Measurements from ENCODE around the gene HSPG2. TPM values are rescaled to one million over a fixed set of nuclear protein-coding genes. Genes with fewer than 3 reads are reported as not detected.

HSPG2 gene
- total and polyA plus RNA-seq, 11 donors, result 164 to 608 (median 304) TPM

GRCh38 chr1:21845646-21846641, 91.2 kb downstream of the HSPG2 start:
- intact Hi-C loops (cut with DNase I), result no loop called here
- no peaks in the 10 kb centered on the region for H3K4me1 ChIP-seq
- peaks cover 8 to 100% (median 99%) of the 10 kb centered on the region in 9 donors for H3K36me3 ChIP-seq
- H3K27me3 ChIP-seq, result no peaks in the 10 kb centered on the region
- H3K27ac ChIP-seq, result no peak overlapping the region
- WGBS, 4 donors, result 90 to 93% (median 92%) methylated on average over 25 to 33 of the region's 33 CpGs
- ATAC-seq (no peak), DNase-seq (peak in 2 of 5 donors; percentile 16 to 40)
- no peak for TF ChIP-seq CTCF (IDR thresholded peaks at IDR 0.05)
- no peak for TF ChIP-seq POLR2A (IDR thresholded peaks at IDR 0.05)
- H3K9me3 ChIP-seq, result no peaks in the 10 kb centered on the region
- no peak overlapping the region for H3K4me3 ChIP-seq

DNA sequence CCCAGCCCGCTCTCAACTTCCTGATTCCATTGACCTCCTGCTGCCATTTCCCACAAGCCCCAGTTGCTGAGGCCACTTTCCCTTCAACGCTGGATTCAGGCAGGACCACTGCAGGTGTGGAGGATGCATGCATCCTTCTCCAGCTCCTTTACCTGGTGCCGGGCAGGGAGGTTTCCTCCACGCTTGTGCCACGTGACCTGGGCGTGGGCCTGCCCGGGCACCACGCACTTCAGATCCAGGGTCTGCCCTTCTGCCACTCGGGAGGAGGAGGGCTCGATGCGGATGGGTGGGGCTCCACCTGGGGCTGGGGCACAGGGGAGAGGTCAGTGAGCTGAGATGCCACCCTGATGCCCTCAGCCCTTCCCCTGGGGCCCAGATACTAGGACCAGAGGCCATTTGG, 93.1 kb downstream of the HSPG2 start:
- intact Hi-C loops (cut with DNase I), result no loop called here
- Histone ChIP-seq H3K27me3 (no peaks in the 10 kb centered on the region), H3K36me3 (peaks cover 5 to 100% (median 99%) of the 10 kb centered on the region in 9 donors), H3K4me1 (no peaks in the 10 kb centered on the region), H3K9me3 (no peaks in the 10 kb centered on the region), H3K27ac (no peak overlapping the region), H3K4me3 (no peak overlapping the region)
- ATAC-seq (no peak), DNase-seq (no peak)
- 90 to 93% (median 92%) methylated on average over 11 of the region's 11 CpGs for WGBS, 4 donors
- no peak for TF ChIP-seq CTCF (IDR thresholded peaks at IDR 0.05)
- no peak for TF ChIP-seq POLR2A (IDR thresholded peaks at IDR 0.05)

DNA sequence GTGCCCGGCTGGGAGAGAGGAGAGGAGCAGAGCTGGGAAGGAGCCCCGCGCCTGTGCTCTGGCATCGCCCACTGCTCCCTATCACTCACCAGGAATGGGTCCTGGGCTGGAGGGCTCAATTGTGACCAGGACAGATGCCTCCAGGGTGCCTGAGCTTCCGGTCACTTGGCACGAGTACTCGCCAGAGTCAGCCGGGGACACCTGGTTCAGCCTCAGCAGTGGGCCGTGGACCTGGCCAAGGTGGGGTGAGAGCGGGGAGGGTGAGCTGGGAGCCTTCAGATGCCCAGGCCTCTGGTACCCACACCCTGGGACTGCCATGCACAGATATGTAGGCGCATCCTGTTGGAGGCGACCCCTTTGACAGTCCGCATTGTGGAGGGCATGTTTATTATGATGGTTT, 93.9 kb downstream of the HSPG2 start:
- H3K4me1 ChIP-seq, result no peaks in the 10 kb centered on the region
- TF ChIP-seq CTCF (IDR thresholded peaks at IDR 0.05), result no peak
- TF ChIP-seq POLR2A (IDR thresholded peaks at IDR 0.05), result no peak
- DNase-seq, result no peak
- H3K27me3 ChIP-seq, result no peaks in the 10 kb centered on the region
- H3K9me3 ChIP-seq, result no peaks in the 10 kb centered on the region
- H3K4me3 ChIP-seq, result no peak overlapping the region
- peaks cover 5 to 100% (median 99%) of the 10 kb centered on the region in 9 donors for H3K36me3 ChIP-seq
- 88 to 94% (median 92%) methylated on average over 12 to 13 of the region's 13 CpGs for WGBS, 4 donors
- intact Hi-C loops (cut with DNase I), result no loop called here
- ATAC-seq, result no peak
- H3K27ac ChIP-seq, result no peak overlapping the region

DNA sequence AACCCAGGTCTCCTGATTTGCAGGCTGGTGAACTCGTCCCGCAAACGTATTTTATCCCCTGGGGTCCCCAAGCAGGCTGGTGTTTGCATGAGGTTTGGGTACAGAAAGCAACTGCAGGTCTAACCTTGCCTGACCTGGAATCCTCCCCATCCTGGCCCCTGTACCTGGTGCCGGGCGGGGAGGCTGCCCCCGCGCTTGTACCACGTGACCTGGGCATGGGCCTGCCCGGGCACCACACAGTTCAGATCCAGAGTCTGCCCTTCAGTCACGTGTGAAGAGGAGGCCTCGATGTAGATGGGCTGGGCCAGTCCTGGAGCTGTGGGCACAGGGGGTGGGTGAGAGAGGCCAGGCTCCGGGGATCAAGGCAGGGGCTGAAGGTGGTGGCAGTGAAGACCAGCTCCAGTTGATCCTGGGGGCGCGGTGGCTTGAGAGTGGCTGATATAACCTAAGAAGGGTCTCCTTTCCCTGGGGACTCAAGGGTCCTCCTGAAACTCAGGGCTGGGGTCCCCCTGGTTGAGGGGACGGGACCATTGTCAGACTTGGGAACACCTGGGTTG, 94.4 kb downstream of the HSPG2 start:
- Histone ChIP-seq H3K4me3 (no peak overlapping the region), H3K4me1 (no peaks in the 10 kb centered on the region), H3K27ac (no peak overlapping the region), H3K36me3 (peaks cover 2 to 100% (median 98%) of the 10 kb centered on the region in 9 donors), H3K9me3 (no peaks in the 10 kb centered on the region), H3K27me3 (no peaks in the 10 kb centered on the region)
- DNase-seq, result no peak
- no peak for TF ChIP-seq CTCF (IDR thresholded peaks at IDR 0.05)
- no peak for TF ChIP-seq POLR2A (IDR thresholded peaks at IDR 0.05)
- intact Hi-C loops (cut with DNase I), result no loop called here
- ATAC-seq, result no peak
- WGBS, 4 donors, result 85 to 91% (median 89%) methylated on average over 12 to 15 of the region's 15 CpGs
